SK-N-SH (cell line): ENCODE results near the gene PGBD4. TPM values are rescaled to one million over a fixed set of nuclear protein-coding genes. Genes with fewer than 3 reads are reported as not detected.

Experiments used
- CTCF ChIA-PET: fragments of 300-600, 350-600 bp; formaldehyde crosslinking; extraction: SDS; loops from one replicate; lab custom pipeline; 2021; lab: Yijun Ruan, JAX
- POLR2A ChIA-PET: fragments of 350-600 bp; sonication (Branson Sonifier 250); formaldehyde crosslinking; extraction: SDS; loops from one replicate; lab custom pipeline; 2020; ENCODE audit warnings: antibody characterized with exemption, inconsistent platforms; lab: Yijun Ruan, JAX
- DNase-seq: peaks from one replicate; pipeline ENCODE4 v3.0.0; 2012
- H2AFZ ChIP-seq: fragments of 200-600 bp; sonication (generic); 2 replicates; pipeline ENCODE4 v1.8.1; 2016; ENCODE audit warnings: antibody characterized with exemption, mild to moderate bottlenecking, low read depth
- H3F3A ChIP-seq: fragments of 200-600 bp; sonication (generic); replicated peaks from 2 replicates; pipeline ENCODE3; 2016; ENCODE audit warnings: antibody characterized with exemption, mild to moderate bottlenecking; ENCODE audit not compliant: insufficient read depth
- H3K27ac ChIP-seq, 2 experiments: fragments of 200-500 bp in 1 of 2; fragments of 200-600 bp in 1 of 2; sonication (Bioruptor generic) in 1 of 2; sonication (generic), shearing (Covaris generic) in 1 of 2; 2 replicates each; pipeline versions ENCODE4 v1.5.1 to v1.6.1; 2014 to 2016; ENCODE audit warnings: low read depth in 2 of 2, inconsistent platforms in 1 of 2, low read length in 1 of 2, mild to moderate bottlenecking in 1 of 2, mixed read lengths in 1 of 2
- H3K27me3 ChIP-seq: fragments of 200-600 bp; sonication (generic), shearing (Covaris generic); 2 replicates; pipeline ENCODE4 v1.6.1; 2016; ENCODE audit warnings: mixed run types; ENCODE audit not compliant: insufficient read depth
- H3K36me3 ChIP-seq, 2 experiments: fragments of 200-500 bp in 1 of 2; fragments of 200-600 bp in 1 of 2; sonication (Bioruptor generic) in 1 of 2; sonication (generic) in 1 of 2; replicated peaks in 1 of 2; 2 replicates each; pipeline versions ENCODE3 to v1.5.1; 2014 to 2016; ENCODE audit warnings: low read length in 1 of 2, mild to moderate bottlenecking in 1 of 2; ENCODE audit not compliant: insufficient read depth in 2 of 2, control insufficient read depth in 1 of 2
- H3K4me1 ChIP-seq, 2 experiments: fragments of 200-500 bp in 1 of 2; fragments of 200-600 bp in 1 of 2; sonication (Bioruptor generic) in 1 of 2; sonication (generic), shearing (Covaris generic) in 1 of 2; 2 replicates each; pipeline versions ENCODE4 v1.5.1 to v1.6.1; 2014 to 2016; ENCODE audit warnings: low read depth in 1 of 2, low read length in 1 of 2, mixed run types in 1 of 2; ENCODE audit not compliant: insufficient read depth in 2 of 2, control insufficient read depth in 1 of 2
- H3K4me2 ChIP-seq: fragments of 200-600 bp; sonication (generic), shearing (Covaris generic); 2 replicates; pipeline ENCODE4 v1.6.1; 2017; ENCODE audit warnings: mixed run types
- H3K4me3 ChIP-seq, 2 experiments: fragments of 200-500 bp in 1 of 2; fragments of 200-600 bp in 1 of 2; sonication (Bioruptor generic) in 1 of 2; sonication (generic), shearing (Covaris generic) in 1 of 2; 2 replicates each; pipeline versions ENCODE4 v1.5.1 to v1.8.1; 2014 to 2016; ENCODE audit warnings: low read depth in 2 of 2, inconsistent platforms in 1 of 2, low read length in 1 of 2, mild to moderate bottlenecking in 1 of 2, mixed read lengths in 1 of 2, moderate library complexity in 1 of 2
- H3K79me2 ChIP-seq: fragments of 200-600 bp; sonication (generic); 2 replicates; pipeline ENCODE4 v1.8.1; 2017; ENCODE audit warnings: mild to moderate bottlenecking; ENCODE audit not compliant: insufficient read depth
- H3K9ac ChIP-seq: fragments of 200-600 bp; sonication (generic); 2 replicates; pipeline ENCODE4 v1.6.1; 2017; ENCODE audit warnings: mixed run types
- H3K9me2 ChIP-seq: fragments of 200-600 bp; sonication (generic); 2 replicates; pipeline ENCODE4 v1.6.1; 2017; ENCODE audit warnings: mixed run types
- H3K9me3 ChIP-seq: fragments of 200-600 bp; sonication (generic); 2 replicates; pipeline ENCODE4 v1.6.1; 2017; ENCODE audit warnings: mixed run types, mild to moderate bottlenecking, moderate library complexity
- H4K20me1 ChIP-seq: fragments of 200-600 bp; sonication (generic); 2 replicates; pipeline ENCODE4 v1.6.1; 2017; ENCODE audit warnings: mild to moderate bottlenecking, mixed run types; ENCODE audit not compliant: insufficient read depth
- CHD2 ChIP-seq: fragments of 150-350 bp; IDR thresholded peaks from 2 replicates; pipeline ENCODE4 v1.6.1; 2018; ENCODE audit warnings: low read length; ENCODE audit not compliant: partially characterized antibody
- EP300 ChIP-seq, 2 experiments: IDR thresholded peaks; 2 replicates each; pipeline versions ENCODE4 v1.4.0 to v1.6.1; 2012; ENCODE audit warnings: borderline replicate concordance in 1 of 2, low read depth in 1 of 2, low read length in 1 of 2
- EZH2phosphoT487 ChIP-seq: fragments of 200-600 bp; sonication (generic); IDR thresholded peaks from 2 replicates; pipeline ENCODE4 v1.6.1; 2017; ENCODE audit warnings: low read depth, mixed run types, mild to moderate bottlenecking, antibody characterized with exemption, moderate library complexity, borderline replicate concordance
- FOSL2 ChIP-seq: IDR thresholded peaks from 2 replicates; pipeline ENCODE4 v1.4.0; 2012; ENCODE audit warnings: low read depth, mild to moderate bottlenecking, moderate library complexity, borderline replicate concordance
- FOXJ3 ChIP-seq: sonication (generic); formaldehyde crosslinking; IDR thresholded peaks from 2 replicates; pipeline ENCODE4 v1.5.1; 2020; ENCODE audit warnings: mild to moderate bottlenecking, missing genetic modification reagents
- FOXM1 ChIP-seq: IDR thresholded peaks from 2 replicates; pipeline ENCODE4 v1.4.0; 2012; ENCODE audit warnings: low read depth, mild to moderate bottlenecking
- GABPA ChIP-seq: IDR thresholded peaks from 2 replicates; pipeline ENCODE4 v1.4.0; 2012; ENCODE audit warnings: low read depth, mild to moderate bottlenecking
- GATA2 ChIP-seq: sonication (generic); formaldehyde crosslinking; IDR thresholded peaks from 2 replicates; pipeline ENCODE4 v1.5.0; 2020; ENCODE audit warnings: mild to moderate bottlenecking, missing genetic modification reagents
- JUND ChIP-seq: IDR thresholded peaks from 2 replicates; pipeline ENCODE4 v1.4.0; 2012
- MEF2A ChIP-seq: IDR thresholded peaks from 2 replicates; pipeline ENCODE4 v1.4.0; 2012; ENCODE audit warnings: low read depth, borderline replicate concordance
- MXI1 ChIP-seq: IDR thresholded peaks from 2 replicates; pipeline ENCODE4 v1.6.1; 2012; ENCODE audit warnings: mild to moderate bottlenecking, low read depth, low read length, improper control_type of control experiment
- NFIC ChIP-seq: IDR thresholded peaks from 2 replicates; pipeline ENCODE4 v1.4.0; 2012; ENCODE audit warnings: borderline replicate concordance
- NRF1 ChIP-seq: IDR thresholded peaks from 2 replicates; pipeline ENCODE4 v1.6.1; 2012; ENCODE audit warnings: low read depth, mild to moderate bottlenecking, low read length
- POLR2AphosphoS5 ChIP-seq: IDR thresholded peaks from 2 replicates; pipeline ENCODE4 v1.6.1; 2012; ENCODE audit warnings: low read depth, low read length
- RAD21 ChIP-seq: IDR thresholded peaks from 2 replicates; pipeline ENCODE4 v1.6.1; 2012; ENCODE audit warnings: mild to moderate bottlenecking, low read length
- RCOR1 ChIP-seq: fragments of 150-350 bp; IDR thresholded peaks from 2 replicates; pipeline ENCODE4 v1.6.1; 2017; ENCODE audit warnings: antibody characterized with exemption, low read length
- RXRA ChIP-seq: IDR thresholded peaks from 2 replicates; pipeline ENCODE4 v1.4.0; 2012; ENCODE audit warnings: low read depth, mild to moderate bottlenecking, borderline replicate concordance
- SMC3 ChIP-seq: IDR thresholded peaks from 2 replicates; pipeline ENCODE4 v1.6.1; 2012; ENCODE audit warnings: low read depth, low read length, improper control_type of control experiment
- TCF12 ChIP-seq: IDR thresholded peaks from 2 replicates; pipeline ENCODE4 v1.4.0; 2012
- TEAD4 ChIP-seq: IDR thresholded peaks from 2 replicates; pipeline ENCODE4 v1.4.0; 2012; ENCODE audit warnings: mild to moderate bottlenecking, borderline replicate concordance; ENCODE audit not compliant: insufficient read depth
- WGBS: methylation state at CpG from one replicate; pipeline ENCODE4 v1.1.6; 2017; ENCODE audit warnings: low lambda C conversion rate; 5-methylcytosine and 5-hydroxymethylcytosine counted together
- polyA plus RNA-seq, 3 experiments: library from polyadenylated mRNA; depleted of rRNA; stranded (reverse); fragments of >200 nt; gene quantifications; 2 replicates each; pipeline ENCODE4 v1.2.3, GENCODE V29; 2012
- TF ChIP-seq, protein P1 (sequence below): IDR thresholded peaks from 2 replicates; pipeline ENCODE4 v1.4.0; 2012; ENCODE audit warnings: low read depth, borderline replicate concordance
- TF ChIP-seq, protein P2 (sequence below): fragments of 150-350 bp; IDR thresholded peaks from 2 replicates; pipeline ENCODE4 v1.6.1; 2016; ENCODE audit warnings: mild to moderate bottlenecking, low read depth, low read length
- TF ChIP-seq, protein P3 (sequence below): fragments of 150-350 bp; IDR thresholded peaks from 2 replicates; pipeline ENCODE4 v1.6.1; 2017; ENCODE audit warnings: antibody characterized with exemption, low read length, low read depth, borderline replicate concordance
- TF ChIP-seq, protein P4 (sequence below): IDR thresholded peaks from 2 replicates; pipeline ENCODE4 v1.6.1; 2012; ENCODE audit warnings: mild to moderate bottlenecking, low read depth, low read length, moderate library complexity

The PGBD4 gene
- polyA plus RNA-seq, 1 of the 3 experiments (the other 2 are of a cell fraction) = 0.77 TPM

DNA sequence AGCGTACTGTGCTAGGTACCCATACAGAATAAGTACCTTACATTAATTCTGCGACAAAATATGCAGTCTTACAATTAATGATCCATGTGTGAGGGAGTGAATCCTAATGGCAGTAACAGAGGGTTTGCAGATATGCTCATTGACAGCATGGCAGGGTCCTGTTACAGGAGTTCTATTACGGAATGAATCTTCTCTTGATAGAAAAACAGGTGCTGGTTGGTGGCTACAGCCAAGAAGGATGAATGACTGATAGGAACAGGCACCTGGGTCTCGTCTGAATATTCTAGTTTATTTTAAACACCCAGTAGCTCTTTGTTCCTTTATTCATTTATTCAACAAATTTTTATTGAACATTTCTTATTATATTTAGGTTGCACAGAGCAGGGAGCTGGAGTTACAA, 22.8 kb downstream of the PGBD4 start:
- H3K27ac ChIP-seq = no peak overlapping the region
- peaks cover 4% of the 10 kb centered on the region for H3F3A ChIP-seq
- no peaks in the 10 kb centered on the region for H4K20me1 ChIP-seq
- no peaks in the 10 kb centered on the region for H3K36me3 ChIP-seq
- no peaks in the 10 kb centered on the region for H3K9me2 ChIP-seq
- 80% methylated on average over 4 of the region's 4 CpGs for WGBS
- CTCF ChIA-PET = interaction anchor here (3.4 kb wide), 1 partner anchor 15 kb away, joined by 21 read pairs; no protein-coding TSS in a partner anchor
- no peak overlapping the region for H3K9ac ChIP-seq
- TF ChIP-seq EP300 (IDR thresholded peaks at IDR 0.05; ENCODE audit: borderline replicate concordance in 1 of 2, low read depth in 1 of 2, low read length in 1 of 2) (no peak), MEF2A (no peak), RCOR1 (no peak), POLR2AphosphoS5 (no peak), GABPA (no peak), TEAD4 (no peak), CHD2 (no peak), RXRA (no peak), JUND (no peak)
- TF ChIP-seq, protein P1, sequence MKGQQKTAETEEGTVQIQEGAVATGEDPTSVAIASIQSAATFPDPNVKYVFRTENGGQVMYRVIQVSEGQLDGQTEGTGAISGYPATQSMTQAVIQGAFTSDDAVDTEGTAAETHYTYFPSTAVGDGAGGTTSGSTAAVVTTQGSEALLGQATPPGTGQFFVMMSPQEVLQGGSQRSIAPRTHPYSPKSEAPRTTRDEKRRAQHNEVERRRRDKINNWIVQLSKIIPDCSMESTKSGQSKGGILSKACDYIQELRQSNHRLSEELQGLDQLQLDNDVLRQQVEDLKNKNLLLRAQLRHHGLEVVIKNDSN = no peak
- TF ChIP-seq, protein P2, sequence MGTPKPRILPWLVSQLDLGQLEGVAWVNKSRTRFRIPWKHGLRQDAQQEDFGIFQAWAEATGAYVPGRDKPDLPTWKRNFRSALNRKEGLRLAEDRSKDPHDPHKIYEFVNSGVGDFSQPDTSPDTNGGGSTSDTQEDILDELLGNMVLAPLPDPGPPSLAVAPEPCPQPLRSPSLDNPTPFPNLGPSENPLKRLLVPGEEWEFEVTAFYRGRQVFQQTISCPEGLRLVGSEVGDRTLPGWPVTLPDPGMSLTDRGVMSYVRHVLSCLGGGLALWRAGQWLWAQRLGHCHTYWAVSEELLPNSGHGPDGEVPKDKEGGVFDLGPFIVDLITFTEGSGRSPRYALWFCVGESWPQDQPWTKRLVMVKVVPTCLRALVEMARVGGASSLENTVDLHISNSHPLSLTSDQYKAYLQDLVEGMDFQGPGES = no peak
- no peaks in the 10 kb centered on the region for H3K27me3 ChIP-seq
- POLR2A ChIA-PET = no interaction called here
- H3K4me2 ChIP-seq = no peak overlapping the region
- H3K79me2 ChIP-seq = no peaks in the 10 kb centered on the region
- DNase-seq = no peak
- no peaks in the 10 kb centered on the region for H3K9me3 ChIP-seq
- no peaks in the 10 kb centered on the region for H3K4me1 ChIP-seq
- no peak overlapping the region for H3K4me3 ChIP-seq
- H2AFZ ChIP-seq = no peak overlapping the region

DNA sequence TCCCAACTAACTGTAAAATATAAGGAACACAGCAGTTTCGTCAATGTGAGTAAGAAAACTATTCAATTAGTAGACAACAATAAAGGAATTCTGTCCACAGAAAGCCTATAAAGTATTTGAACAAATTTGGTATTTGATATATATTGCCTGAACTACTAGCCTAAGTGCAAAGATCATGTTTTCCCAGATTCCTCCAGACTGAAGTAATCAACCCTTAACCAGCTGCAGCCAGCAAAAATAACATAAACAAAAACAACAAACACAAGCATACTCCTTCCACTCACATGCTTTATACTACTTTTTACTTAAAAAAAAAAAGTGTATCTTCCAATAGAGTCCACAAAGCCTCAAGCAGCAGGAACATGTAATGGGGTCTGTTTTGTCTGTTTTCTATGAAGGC, 24.1 kb downstream of the PGBD4 start:
- Histone ChIP-seq H3K9ac (no peak overlapping the region), H3K9me2 (no peaks in the 10 kb centered on the region), H3F3A (peaks cover 7% of the 10 kb centered on the region), H3K4me3 (no peak overlapping the region), H3K27ac (no peak overlapping the region), H3K4me2 (no peak overlapping the region), H2AFZ (no peak overlapping the region), H3K9me3 (no peaks in the 10 kb centered on the region), H4K20me1 (no peaks in the 10 kb centered on the region), H3K27me3 (no peaks in the 10 kb centered on the region), H3K4me1 (no peaks in the 10 kb centered on the region), H3K36me3 (no peaks in the 10 kb centered on the region), H3K79me2 (no peaks in the 10 kb centered on the region)
- ChIA-PET POLR2A (no interaction called here), CTCF (interaction anchor here (0.9 to 3.4 kb wide), 2 partner anchors 16 to 84 kb away, joined by 3 to 21 read pairs; partner anchors contain the start of gene KATNBL1)
- DNase-seq = no peak
- WGBS = 75% methylated on average over 1 of the region's 1 CpG
- TF ChIP-seq MXI1 (no peak), FOSL2 (no peak), CHD2 (no peak), GATA2 (CRISPR knock-in tag) (no peak), NRF1 (no peak), FOXM1 (no peak), FOXJ3 (CRISPR knock-in tag) (no peak), EZH2phosphoT487 (no peak), TCF12 (no peak), SMC3 (no peak), RAD21 (no peak), NFIC (no peak), JUND (no peak)
- TF ChIP-seq, protein P3, sequence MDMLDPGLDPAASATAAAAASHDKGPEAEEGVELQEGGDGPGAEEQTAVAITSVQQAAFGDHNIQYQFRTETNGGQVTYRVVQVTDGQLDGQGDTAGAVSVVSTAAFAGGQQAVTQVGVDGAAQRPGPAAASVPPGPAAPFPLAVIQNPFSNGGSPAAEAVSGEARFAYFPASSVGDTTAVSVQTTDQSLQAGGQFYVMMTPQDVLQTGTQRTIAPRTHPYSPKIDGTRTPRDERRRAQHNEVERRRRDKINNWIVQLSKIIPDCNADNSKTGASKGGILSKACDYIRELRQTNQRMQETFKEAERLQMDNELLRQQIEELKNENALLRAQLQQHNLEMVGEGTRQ = no peak
- TF ChIP-seq, protein P4, sequence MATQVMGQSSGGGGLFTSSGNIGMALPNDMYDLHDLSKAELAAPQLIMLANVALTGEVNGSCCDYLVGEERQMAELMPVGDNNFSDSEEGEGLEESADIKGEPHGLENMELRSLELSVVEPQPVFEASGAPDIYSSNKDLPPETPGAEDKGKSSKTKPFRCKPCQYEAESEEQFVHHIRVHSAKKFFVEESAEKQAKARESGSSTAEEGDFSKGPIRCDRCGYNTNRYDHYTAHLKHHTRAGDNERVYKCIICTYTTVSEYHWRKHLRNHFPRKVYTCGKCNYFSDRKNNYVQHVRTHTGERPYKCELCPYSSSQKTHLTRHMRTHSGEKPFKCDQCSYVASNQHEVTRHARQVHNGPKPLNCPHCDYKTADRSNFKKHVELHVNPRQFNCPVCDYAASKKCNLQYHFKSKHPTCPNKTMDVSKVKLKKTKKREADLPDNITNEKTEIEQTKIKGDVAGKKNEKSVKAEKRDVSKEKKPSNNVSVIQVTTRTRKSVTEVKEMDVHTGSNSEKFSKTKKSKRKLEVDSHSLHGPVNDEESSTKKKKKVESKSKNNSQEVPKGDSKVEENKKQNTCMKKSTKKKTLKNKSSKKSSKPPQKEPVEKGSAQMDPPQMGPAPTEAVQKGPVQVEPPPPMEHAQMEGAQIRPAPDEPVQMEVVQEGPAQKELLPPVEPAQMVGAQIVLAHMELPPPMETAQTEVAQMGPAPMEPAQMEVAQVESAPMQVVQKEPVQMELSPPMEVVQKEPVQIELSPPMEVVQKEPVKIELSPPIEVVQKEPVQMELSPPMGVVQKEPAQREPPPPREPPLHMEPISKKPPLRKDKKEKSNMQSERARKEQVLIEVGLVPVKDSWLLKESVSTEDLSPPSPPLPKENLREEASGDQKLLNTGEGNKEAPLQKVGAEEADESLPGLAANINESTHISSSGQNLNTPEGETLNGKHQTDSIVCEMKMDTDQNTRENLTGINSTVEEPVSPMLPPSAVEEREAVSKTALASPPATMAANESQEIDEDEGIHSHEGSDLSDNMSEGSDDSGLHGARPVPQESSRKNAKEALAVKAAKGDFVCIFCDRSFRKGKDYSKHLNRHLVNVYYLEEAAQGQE = no peak
